Renal cortex interstitium (tissue), 11 donors: Measurements from ENCODE around the gene CCL20. TPM values are rescaled to one million over a fixed set of nuclear protein-coding genes. Genes with fewer than 3 reads are reported as not detected.
"Not testable (repeated sequence)": the region's sequence is repeated elsewhere in the genome, so short reads cannot be mapped to it uniquely, and the experiment has no call there.

Source experiments
- DNase-seq, 11 donors: peaks; one replicate each; pipeline ENCODE4 v3.0.0-alpha.2; 2013; ENCODE audit warnings: low read depth in 9 of 11, low spot score in 4 of 11; ENCODE audit errors: extremely low read depth in 1 of 11
- polyA plus RNA-seq, 3 donors: library from polyadenylated mRNA; unstranded; fragments of 120-200 nt; gene quantifications; one replicate each; pipeline ENCODE4 v1.2.1, GENCODE V29; 2013; ENCODE audit not compliant: insufficient read length in 3 of 3

CCL20 gene
- polyA plus RNA-seq, 3 donors: 0.39 to 0.74 TPM; not detected in 1

- no peak for DNase-seq
These were observed 17.5 kb upstream of the CCL20 start for GRCh38 chr2:227796045-227796711.

- DNase-seq: not testable (repeated sequence)
These were observed 16.9 kb upstream of the CCL20 start for GRCh38 chr2:227796768-227797167.

- no peak for DNase-seq
These were observed 14.4 kb upstream of the CCL20 start for GRCh38 chr2:227799202-227799601.

DNA sequence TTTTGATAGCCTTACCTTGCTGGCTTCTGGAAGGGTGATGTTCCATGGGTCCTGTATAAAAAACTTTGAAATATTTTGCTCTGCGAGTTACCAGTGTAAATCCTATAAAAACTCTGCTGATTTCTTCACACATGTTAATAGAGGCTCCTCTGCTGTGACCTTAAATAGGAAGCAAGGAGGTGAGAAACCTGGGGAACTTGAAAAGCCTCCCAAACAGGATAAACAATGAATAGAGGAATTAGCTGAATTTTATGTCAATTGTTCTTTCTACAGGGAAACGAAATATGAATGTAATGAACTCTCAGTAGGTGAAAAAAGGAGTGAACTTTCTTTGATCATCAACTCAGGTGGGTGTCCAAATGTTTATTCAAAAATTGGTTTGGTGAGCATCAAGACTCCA, 10.8 kb upstream of the CCL20 start:
- no peak for DNase-seq

GRCh38 chr2:227804975-227805374, 8.7 kb upstream of the CCL20 start:
- no peak for DNase-seq

GRCh38 chr2:227805578-227805977, 8.1 kb upstream of the CCL20 start:
- DNase-seq: no peak

DNA sequence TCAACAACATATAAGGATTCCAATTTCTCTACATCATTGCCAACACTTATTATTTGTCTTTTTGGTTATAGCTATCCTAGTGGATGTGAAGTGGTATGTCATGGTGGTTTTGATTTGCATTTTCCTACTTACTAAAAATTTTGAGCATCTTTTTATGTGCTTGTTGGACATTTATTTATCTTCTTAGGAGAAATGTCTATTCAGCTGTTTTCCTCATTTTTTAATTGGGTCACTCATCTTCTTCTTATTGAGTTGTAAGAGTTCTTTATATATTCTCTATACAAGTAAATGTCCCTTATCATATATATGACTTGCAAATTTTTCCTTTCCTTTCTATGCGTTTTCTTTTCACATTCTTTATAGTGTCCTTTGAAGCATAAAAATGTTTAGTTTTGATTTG, 4.7 kb upstream of the CCL20 start:
- DNase-seq: no peak

GRCh38 chr2:227812001-227812400, 1.6 kb upstream of the CCL20 start:
- DNase-seq: no peak

DNA sequence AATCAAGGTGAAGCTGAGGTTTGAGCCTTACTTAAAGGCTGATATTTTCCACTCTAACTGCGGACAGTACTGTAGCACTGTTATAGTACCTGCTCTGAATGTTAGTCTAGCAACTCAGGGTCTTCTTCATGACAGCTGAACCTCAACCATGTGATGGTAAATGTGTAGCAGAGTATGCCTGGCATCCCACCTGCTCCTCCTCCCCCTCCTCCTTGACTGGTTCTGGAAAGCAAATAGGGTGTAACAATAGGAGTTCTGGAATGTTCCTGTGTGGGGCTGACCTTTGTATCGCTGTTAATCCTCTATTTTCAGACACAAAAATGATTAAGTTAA, 447 bp upstream of the CCL20 start:
- no peak for DNase-seq

GRCh38 chr2:227815066-227815465, 1.4 kb downstream of the CCL20 start:
- DNase-seq: no peak

- no peak for DNase-seq
These were observed 3.1 kb downstream of the CCL20 start for GRCh38 chr2:227816507-227817294.

GRCh38 chr2:227817336-227817735, 3.7 kb downstream of the CCL20 start:
- DNase-seq: no peak

- peak in 4 of 11 donors; percentile 3 to 33 (median 12) for DNase-seq
These were observed 4.4 kb downstream of the CCL20 start for GRCh38 chr2:227817850-227818674.

GRCh38 chr2:227818675-227819397, 5.2 kb downstream of the CCL20 start:
- no peak for DNase-seq

DNA sequence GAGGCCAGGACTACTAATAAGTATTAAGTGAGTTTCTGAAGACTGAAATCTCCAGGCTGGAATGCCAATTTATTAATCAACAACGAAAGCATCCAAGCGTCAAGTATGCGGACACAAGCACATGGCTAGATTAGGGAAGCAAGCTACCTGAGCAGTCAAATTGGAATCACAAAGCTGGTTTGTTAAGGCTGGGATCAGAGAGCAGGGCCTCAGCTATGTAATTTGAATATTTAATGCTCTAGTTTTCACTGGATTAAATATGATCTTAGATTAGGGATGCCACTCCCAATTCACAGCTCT, 5.7 kb downstream of the CCL20 start:
- peak in 5 of 11 donors; percentile 2 to 29 (median 25) for DNase-seq

- DNase-seq: no peak
These were observed 7.7 kb downstream of the CCL20 start for GRCh38 chr2:227821043-227821942.

DNA sequence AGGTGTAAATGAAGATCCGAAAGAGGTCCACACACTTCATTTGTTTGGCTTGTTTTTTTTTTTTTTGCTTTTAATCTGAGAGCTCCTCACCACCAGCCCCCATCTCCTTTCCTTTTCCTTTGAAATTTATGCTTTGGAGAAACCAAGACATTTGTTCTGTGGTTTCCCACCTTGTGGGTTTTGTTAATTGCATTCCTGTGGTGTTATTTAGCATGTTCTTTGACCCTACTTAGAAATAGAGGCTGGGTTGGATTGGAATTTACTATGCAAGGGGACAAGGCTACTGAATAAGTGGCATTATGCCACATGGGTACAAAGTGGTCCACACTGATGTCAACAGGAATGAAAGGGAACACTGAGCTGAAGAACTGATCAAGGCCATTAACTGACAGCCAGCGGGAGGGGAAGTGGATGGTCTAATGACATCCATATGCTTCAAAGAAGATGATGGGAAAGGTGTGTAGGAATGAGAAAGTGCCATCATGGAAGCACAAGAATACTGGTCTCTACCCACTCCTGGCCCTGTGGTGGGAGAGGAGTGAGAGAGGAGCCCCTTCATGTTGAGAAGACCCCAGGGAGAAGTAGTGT, 8.9 kb downstream of the CCL20 start:
- DNase-seq: no peak

DNA sequence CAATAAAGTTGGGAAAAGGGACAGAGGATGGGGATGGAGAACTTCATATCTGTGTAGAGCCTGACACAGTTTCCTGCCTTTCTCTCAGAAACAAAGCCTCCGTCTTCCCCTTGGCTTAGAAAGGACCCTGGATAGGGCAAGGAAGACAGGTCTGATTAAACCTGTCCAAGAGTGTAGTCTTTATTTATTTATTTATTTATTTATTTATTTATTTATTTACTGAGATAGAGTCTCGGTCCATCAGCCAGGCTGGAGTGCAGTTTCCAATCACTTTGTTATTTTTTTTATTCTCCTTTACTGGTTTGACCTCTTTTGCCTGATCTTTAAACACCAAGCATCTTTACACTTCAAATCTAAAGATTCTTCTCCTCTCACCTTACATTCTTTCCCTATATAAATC, 10.3 kb downstream of the CCL20 start:
- no peak for DNase-seq
